Heart left ventricle (tissue), 13 donors: ENCODE data around the gene MINDY4.

ENCODE experiments used
- CTCF ChIP-seq, 12 donors: fragments of 200-600 bp; sonication (generic) in 4 of 12; IDR thresholded peaks; one replicate each; pipeline versions ENCODE4 v1.5.0 to v1.8.0; 2018 to 2022; ENCODE audit warnings: antibody characterized with exemption in 12 of 12, mild to moderate bottlenecking in 5 of 12
- POLR2A ChIP-seq, 2 donors: fragments of 450-650 bp; IDR thresholded peaks; one replicate each; pipeline ENCODE4 v1.6.1; 2017; ENCODE audit warnings: antibody characterized with exemption in 2 of 2, mild to moderate bottlenecking in 2 of 2, moderate library complexity in 2 of 2
- donor health status: ischemic (EF 13 %, LVEDD 7.1; RV severe dilation, severe dysfunction).
- donor health status: DM: no; HTN: yes; CAD: no.
- donor health status: DM: no; HTN: no; CAD: no.
- donor health status: ischemic (EF 25% LVEDD 6.9; RV normal size, moderate dysfunction).
- donor health status: ischemic (EF 25% LVEDD 5.7; RV mildly dilated, moderate dysfunction).
- donor health status: ischemic (EF 35%, LVEDD 5.7; RV mildly dilated, moderate dysfunction).
- donor health status: nonischemic (EF 11% LVEDD 7.7; RV severe dilation, severe dysfunction).
- donor health status: DM: yes; HTN: yes; CAD: no.
- donor health status: PGD.
- donor health status: ischemic (EF 29% LVEDD 5.4; RV normal size, mild dysfunction).
- donor health status: nonischemic (EF 23%, LVEDD 6.1; RV moderate dilation, normal function).

- TF ChIP-seq CTCF (IDR thresholded peaks at IDR 0.05) (no peak), POLR2A (IDR thresholded peaks at IDR 0.05) (no peak)
Measured at GRCh38 chr7:30840141-30841024, 69.2 kb downstream of the MINDY4 start.
